HEK293 (cell line): Measurements from ENCODE around the gene DNAH6.

ENCODE experiments used
- CTCF ChIA-PET: fragments of 350-600 bp; formaldehyde crosslinking; extraction: SDS; loops from one replicate; lab custom pipeline; 2021; ENCODE audit warnings: antibody characterized with exemption; lab: Yijun Ruan, JAX
- POLR2A ChIA-PET: fragments of 300-600 bp; formaldehyde crosslinking; extraction: SDS; loops from one replicate; lab custom pipeline; 2020; ENCODE audit warnings: antibody characterized with exemption, inconsistent platforms; lab: Yijun Ruan, JAX
- H3K27ac ChIP-seq: fragments of 200-500 bp; sonication (Bioruptor generic); 2 replicates; pipeline ENCODE4 v1.5.1; 2014; ENCODE audit warnings: low read depth, low read length, control low read depth, inconsistent platforms; ENCODE audit errors: extremely low read depth
- H3K36me3 ChIP-seq, 2 experiments: fragments of 200-500 bp in 1 of 2; sonication (Bioruptor generic) in 1 of 2; 1 replicate in 1 of 2; 2 replicates in 1 of 2; pipeline ENCODE4 v1.5.1; 2014 to 2017; ENCODE audit warnings: inconsistent platforms in 2 of 2, low read length in 2 of 2; ENCODE audit not compliant: control insufficient read depth in 2 of 2, insufficient read depth in 1 of 2
- H3K4me1 ChIP-seq: fragments of 200-500 bp; sonication (Bioruptor generic); 2 replicates; pipeline ENCODE4 v1.5.1; 2014; ENCODE audit warnings: mild to moderate bottlenecking, low read length, inconsistent platforms; ENCODE audit not compliant: control insufficient read depth, insufficient read depth
- H3K4me3 ChIP-seq: 2 replicates; pipeline ENCODE4 v1.5.1; 2011; ENCODE audit warnings: low read depth, mild to moderate bottlenecking, control low read depth, low read length, moderate library complexity
- H3K9me3 ChIP-seq: fragments of 200-500 bp; sonication (Bioruptor generic); 2 replicates; pipeline ENCODE4 v1.5.1; 2014; ENCODE audit warnings: low read depth, low read length, inconsistent platforms; ENCODE audit not compliant: control insufficient read depth, insufficient read depth
- GFI1B ChIP-seq: fragments of 450-650 bp; formaldehyde crosslinking; IDR thresholded peaks from 2 replicates; pipeline ENCODE4 v1.5.1; 2016; ENCODE audit warnings: missing biosample characterization, missing genetic modification characterization
- GLI4 ChIP-seq: fragments of 450-650 bp; formaldehyde crosslinking; IDR thresholded peaks from 2 replicates; pipeline ENCODE4 v1.5.1; 2016; ENCODE audit warnings: missing biosample characterization, missing genetic modification characterization
- GLIS1 ChIP-seq: fragments of 450-650 bp; formaldehyde crosslinking; IDR thresholded peaks from 2 replicates; pipeline ENCODE4 v1.5.1; 2016; ENCODE audit warnings: missing biosample characterization, missing genetic modification characterization
- HOXA7 ChIP-seq: sonication (generic); formaldehyde crosslinking; IDR thresholded peaks from 2 replicates; pipeline ENCODE4 v1.8.1; 2022; ENCODE audit warnings: missing genetic modification reagents, borderline replicate concordance
- PRDM1 ChIP-seq: fragments of 450-650 bp; formaldehyde crosslinking; IDR thresholded peaks from 2 replicates; pipeline ENCODE4; 2016; ENCODE audit warnings: missing biosample characterization, missing genetic modification characterization
- TRIM28 ChIP-seq: IDR thresholded peaks from 2 replicates; pipeline ENCODE4 v1.6.1; 2011; ENCODE audit warnings: low read length, control low read depth, borderline replicate concordance
- ZBTB1 ChIP-seq: fragments of 450-650 bp; formaldehyde crosslinking; IDR thresholded peaks from 2 replicates; pipeline ENCODE4 v1.5.1; 2016; ENCODE audit warnings: missing biosample characterization, missing genetic modification characterization
- ZBTB7A ChIP-seq: fragments of 450-650 bp; formaldehyde crosslinking; IDR thresholded peaks from 2 replicates; pipeline ENCODE4 v1.5.1; 2016; ENCODE audit warnings: low read depth, missing biosample characterization, missing genetic modification characterization
- ZFP37 ChIP-seq: fragments of 450-650 bp; formaldehyde crosslinking; IDR thresholded peaks from 2 replicates; pipeline ENCODE4 v1.5.1; 2016; ENCODE audit warnings: missing biosample characterization, missing genetic modification characterization
- ZNF23 ChIP-seq: fragments of 450-650 bp; formaldehyde crosslinking; IDR thresholded peaks from 2 replicates; pipeline ENCODE4 v1.5.1; 2016; ENCODE audit warnings: missing biosample characterization, missing genetic modification characterization, borderline replicate concordance
- ZNF341 ChIP-seq: fragments of 450-650 bp; formaldehyde crosslinking; IDR thresholded peaks from 2 replicates; pipeline ENCODE4; 2016; ENCODE audit warnings: low read depth, missing biosample characterization, missing genetic modification characterization
- ZNF521 ChIP-seq: fragments of 450-650 bp; formaldehyde crosslinking; IDR thresholded peaks from 2 replicates; pipeline ENCODE4 v1.5.1; 2017; ENCODE audit warnings: missing biosample characterization, mild to moderate bottlenecking, missing genetic modification characterization
- ZNF548 ChIP-seq: fragments of 450-650 bp; formaldehyde crosslinking; IDR thresholded peaks from 2 replicates; pipeline ENCODE4 v1.5.1; 2016; ENCODE audit warnings: missing biosample characterization, missing genetic modification characterization
- ZNF610 ChIP-seq: fragments of 450-650 bp; formaldehyde crosslinking; IDR thresholded peaks from 2 replicates; pipeline ENCODE4 v1.5.1; 2016; ENCODE audit warnings: missing biosample characterization, missing genetic modification characterization, borderline replicate concordance
- ZNF626 ChIP-seq: fragments of 450-650 bp; sonication (Bioruptor Pico); formaldehyde crosslinking; IDR thresholded peaks from 2 replicates; pipeline ENCODE4 v1.5.1; 2018; ENCODE audit warnings: missing biosample characterization, missing genetic modification characterization, inconsistent platforms
- ZNF639 ChIP-seq: fragments of 450-650 bp; formaldehyde crosslinking; IDR thresholded peaks from 2 replicates; pipeline ENCODE4 v1.5.1; 2016; ENCODE audit warnings: missing biosample characterization, missing genetic modification characterization
- ZNF747 ChIP-seq: fragments of 450-650 bp; formaldehyde crosslinking; IDR thresholded peaks from 2 replicates; pipeline ENCODE4 v1.5.1; 2016; ENCODE audit warnings: missing biosample characterization, missing genetic modification characterization
- ZNF785 ChIP-seq: fragments of 450-650 bp; formaldehyde crosslinking; IDR thresholded peaks from 2 replicates; pipeline ENCODE4 v1.5.1; 2016; ENCODE audit warnings: missing biosample characterization, missing genetic modification characterization
- ZNF791 ChIP-seq: fragments of 450-650 bp; formaldehyde crosslinking; IDR thresholded peaks from 2 replicates; pipeline ENCODE4 v1.5.1; 2016; ENCODE audit warnings: missing biosample characterization, missing genetic modification characterization
- ZNF830 ChIP-seq: fragments of 450-650 bp; IDR thresholded peaks from 2 replicates; pipeline ENCODE4 v1.5.0; 2018; ENCODE audit warnings: missing biosample characterization, missing genetic modification characterization, low read depth, mild to moderate bottlenecking, moderate library complexity
- TF ChIP-seq, protein P1 (sequence below): fragments of 450-650 bp; formaldehyde crosslinking; IDR thresholded peaks from 2 replicates; pipeline ENCODE4 v1.5.1; 2017; ENCODE audit warnings: missing biosample characterization, mild to moderate bottlenecking, missing genetic modification characterization, moderate library complexity
- TF ChIP-seq, protein P2 (sequence below): IDR thresholded peaks from 2 replicates; pipeline ENCODE4 v1.6.1; 2011; ENCODE audit warnings: mild to moderate bottlenecking, low read depth, low read length, borderline replicate concordance
- TF ChIP-seq, protein P3 (sequence below): fragments of 450-650 bp; formaldehyde crosslinking; IDR thresholded peaks from 2 replicates; pipeline ENCODE4 v1.5.1; 2017; ENCODE audit warnings: missing biosample characterization, missing genetic modification characterization
- TF ChIP-seq, protein P4 (sequence below): fragments of 450-650 bp; formaldehyde crosslinking; IDR thresholded peaks from 2 replicates; pipeline ENCODE4 v1.5.1; 2016; ENCODE audit warnings: missing biosample characterization, missing genetic modification characterization
- TF ChIP-seq, protein P5 (sequence below): fragments of 450-650 bp; formaldehyde crosslinking; IDR thresholded peaks from 2 replicates; pipeline ENCODE4 v1.5.1; 2016; ENCODE audit warnings: missing biosample characterization, missing genetic modification characterization

DNAH6 gene

GRCh38 chr2:84716564-84716963 lies 200.3 kb downstream of the DNAH6 start (continued):
- no peak for TF ChIP-seq HOXA7
- TF ChIP-seq ZNF785, result no peak
- TF ChIP-seq ZBTB7A, result no peak
- TF ChIP-seq, protein P1, sequence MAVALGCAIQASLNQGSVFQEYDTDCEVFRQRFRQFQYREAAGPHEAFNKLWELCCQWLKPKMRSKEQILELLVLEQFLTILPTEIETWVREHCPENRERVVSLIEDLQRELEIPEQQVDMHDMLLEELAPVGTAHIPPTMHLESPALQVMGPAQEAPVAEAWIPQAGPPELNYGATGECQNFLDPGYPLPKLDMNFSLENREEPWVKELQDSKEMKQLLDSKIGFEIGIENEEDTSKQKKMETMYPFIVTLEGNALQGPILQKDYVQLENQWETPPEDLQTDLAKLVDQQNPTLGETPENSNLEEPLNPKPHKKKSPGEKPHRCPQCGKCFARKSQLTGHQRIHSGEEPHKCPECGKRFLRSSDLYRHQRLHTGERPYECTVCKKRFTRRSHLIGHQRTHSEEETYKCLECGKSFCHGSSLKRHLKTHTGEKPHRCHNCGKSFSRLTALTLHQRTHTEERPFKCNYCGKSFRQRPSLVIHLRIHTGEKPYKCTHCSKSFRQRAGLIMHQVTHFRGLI, result no peak
- TF ChIP-seq ZNF341 (tag by site-specific recombination), result no peak

- H3K4me1 ChIP-seq, result 0 out of 2 replicates have a peak, but pooled peaks cover 2% of the 10 kb centered on the region
- H3K36me3 ChIP-seq, result no peaks in the 10 kb centered on the region
- CTCF ChIA-PET, result no interaction called here
- TF ChIP-seq ZNF521 (tag by site-specific recombination) (no peak), ZFP37 (tag by site-specific recombination) (no peak), PRDM1 (no peak), GLI4 (tag by site-specific recombination) (no peak)
- TF ChIP-seq, protein P2, sequence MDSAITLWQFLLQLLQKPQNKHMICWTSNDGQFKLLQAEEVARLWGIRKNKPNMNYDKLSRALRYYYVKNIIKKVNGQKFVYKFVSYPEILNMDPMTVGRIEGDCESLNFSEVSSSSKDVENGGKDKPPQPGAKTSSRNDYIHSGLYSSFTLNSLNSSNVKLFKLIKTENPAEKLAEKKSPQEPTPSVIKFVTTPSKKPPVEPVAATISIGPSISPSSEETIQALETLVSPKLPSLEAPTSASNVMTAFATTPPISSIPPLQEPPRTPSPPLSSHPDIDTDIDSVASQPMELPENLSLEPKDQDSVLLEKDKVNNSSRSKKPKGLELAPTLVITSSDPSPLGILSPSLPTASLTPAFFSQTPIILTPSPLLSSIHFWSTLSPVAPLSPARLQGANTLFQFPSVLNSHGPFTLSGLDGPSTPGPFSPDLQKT, result no peak
- TF ChIP-seq, protein P3, sequence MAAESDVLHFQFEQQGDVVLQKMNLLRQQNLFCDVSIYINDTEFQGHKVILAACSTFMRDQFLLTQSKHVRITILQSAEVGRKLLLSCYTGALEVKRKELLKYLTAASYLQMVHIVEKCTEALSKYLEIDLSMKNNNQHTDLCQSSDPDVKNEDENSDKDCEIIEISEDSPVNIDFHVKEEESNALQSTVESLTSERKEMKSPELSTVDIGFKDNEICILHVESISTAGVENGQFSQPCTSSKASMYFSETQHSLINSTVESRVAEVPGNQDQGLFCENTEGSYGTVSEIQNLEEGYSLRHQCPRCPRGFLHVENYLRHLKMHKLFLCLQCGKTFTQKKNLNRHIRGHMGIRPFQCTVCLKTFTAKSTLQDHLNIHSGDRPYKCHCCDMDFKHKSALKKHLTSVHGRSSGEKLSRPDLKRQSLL (tag by site-specific recombination), result no peak
- TF ChIP-seq, all 188 proteins: peak for 0
- H3K4me3 ChIP-seq, result no peak overlapping the region
- no peak overlapping the region for H3K27ac ChIP-seq
- H3K9me3 ChIP-seq, result no peaks in the 10 kb centered on the region
- POLR2A ChIA-PET, result no interaction called here
Measured at GRCh38 chr2:84717302-84717701, 201.0 kb downstream of the DNAH6 start.

- H3K27ac ChIP-seq, result no peak overlapping the region
- H3K4me1 ChIP-seq, result 0 out of 2 replicates have a peak, but pooled peaks cover 2% of the 10 kb centered on the region
- H3K36me3 ChIP-seq, result no peaks in the 10 kb centered on the region
- no peak overlapping the region for H3K4me3 ChIP-seq
- ChIA-PET POLR2A (no interaction called here), CTCF (no interaction called here)
- no peaks in the 10 kb centered on the region for H3K9me3 ChIP-seq
- TF ChIP-seq ZNF610 (no peak), ZNF626 (no peak), TRIM28 (no peak), GFI1B (no peak), ZBTB1 (tag by site-specific recombination) (no peak), ZNF791 (no peak), ZNF548 (tag by site-specific recombination) (no peak), ZNF747 (tag by site-specific recombination) (no peak), ZNF23 (no peak), GLIS1 (tag by site-specific recombination) (no peak), ZNF830 (tag by site-specific recombination) (no peak), ZNF639 (tag by site-specific recombination) (no peak), ZNF785 (no peak)
- TF ChIP-seq, protein P4, sequence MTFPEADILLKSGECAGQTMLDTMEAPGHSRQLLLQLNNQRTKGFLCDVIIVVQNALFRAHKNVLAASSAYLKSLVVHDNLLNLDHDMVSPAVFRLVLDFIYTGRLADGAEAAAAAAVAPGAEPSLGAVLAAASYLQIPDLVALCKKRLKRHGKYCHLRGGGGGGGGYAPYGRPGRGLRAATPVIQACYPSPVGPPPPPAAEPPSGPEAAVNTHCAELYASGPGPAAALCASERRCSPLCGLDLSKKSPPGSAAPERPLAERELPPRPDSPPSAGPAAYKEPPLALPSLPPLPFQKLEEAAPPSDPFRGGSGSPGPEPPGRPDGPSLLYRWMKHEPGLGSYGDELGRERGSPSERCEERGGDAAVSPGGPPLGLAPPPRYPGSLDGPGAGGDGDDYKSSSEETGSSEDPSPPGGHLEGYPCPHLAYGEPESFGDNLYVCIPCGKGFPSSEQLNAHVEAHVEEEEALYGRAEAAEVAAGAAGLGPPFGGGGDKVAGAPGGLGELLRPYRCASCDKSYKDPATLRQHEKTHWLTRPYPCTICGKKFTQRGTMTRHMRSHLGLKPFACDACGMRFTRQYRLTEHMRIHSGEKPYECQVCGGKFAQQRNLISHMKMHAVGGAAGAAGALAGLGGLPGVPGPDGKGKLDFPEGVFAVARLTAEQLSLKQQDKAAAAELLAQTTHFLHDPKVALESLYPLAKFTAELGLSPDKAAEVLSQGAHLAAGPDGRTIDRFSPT (tag by site-specific recombination), result no peak
- TF ChIP-seq, protein P5, sequence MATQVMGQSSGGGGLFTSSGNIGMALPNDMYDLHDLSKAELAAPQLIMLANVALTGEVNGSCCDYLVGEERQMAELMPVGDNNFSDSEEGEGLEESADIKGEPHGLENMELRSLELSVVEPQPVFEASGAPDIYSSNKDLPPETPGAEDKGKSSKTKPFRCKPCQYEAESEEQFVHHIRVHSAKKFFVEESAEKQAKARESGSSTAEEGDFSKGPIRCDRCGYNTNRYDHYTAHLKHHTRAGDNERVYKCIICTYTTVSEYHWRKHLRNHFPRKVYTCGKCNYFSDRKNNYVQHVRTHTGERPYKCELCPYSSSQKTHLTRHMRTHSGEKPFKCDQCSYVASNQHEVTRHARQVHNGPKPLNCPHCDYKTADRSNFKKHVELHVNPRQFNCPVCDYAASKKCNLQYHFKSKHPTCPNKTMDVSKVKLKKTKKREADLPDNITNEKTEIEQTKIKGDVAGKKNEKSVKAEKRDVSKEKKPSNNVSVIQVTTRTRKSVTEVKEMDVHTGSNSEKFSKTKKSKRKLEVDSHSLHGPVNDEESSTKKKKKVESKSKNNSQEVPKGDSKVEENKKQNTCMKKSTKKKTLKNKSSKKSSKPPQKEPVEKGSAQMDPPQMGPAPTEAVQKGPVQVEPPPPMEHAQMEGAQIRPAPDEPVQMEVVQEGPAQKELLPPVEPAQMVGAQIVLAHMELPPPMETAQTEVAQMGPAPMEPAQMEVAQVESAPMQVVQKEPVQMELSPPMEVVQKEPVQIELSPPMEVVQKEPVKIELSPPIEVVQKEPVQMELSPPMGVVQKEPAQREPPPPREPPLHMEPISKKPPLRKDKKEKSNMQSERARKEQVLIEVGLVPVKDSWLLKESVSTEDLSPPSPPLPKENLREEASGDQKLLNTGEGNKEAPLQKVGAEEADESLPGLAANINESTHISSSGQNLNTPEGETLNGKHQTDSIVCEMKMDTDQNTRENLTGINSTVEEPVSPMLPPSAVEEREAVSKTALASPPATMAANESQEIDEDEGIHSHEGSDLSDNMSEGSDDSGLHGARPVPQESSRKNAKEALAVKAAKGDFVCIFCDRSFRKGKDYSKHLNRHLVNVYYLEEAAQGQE (tag by site-specific recombination), result no peak
Measured at GRCh38 chr2:84719434-84719833, 203.1 kb downstream of the DNAH6 start.
